HUDEP-2 (cell line): ENCODE results near the gene PREPL.

Source experiments
- DNase-seq, 76 experiments: peaks; one replicate each; lab custom pipeline; 2025; ENCODE audit not compliant: unreplicated experiment in 76 of 76; lab: John Stamatoyannopoulos, UW

PREPL gene

GRCh38 chr2:44299635-44300034 is 61.7 kb downstream of the PREPL start:
- no peak for DNase-seq

- DNase-seq = no peak
Measured at GRCh38 chr2:44297431-44297830, 63.9 kb downstream of the PREPL start.

GRCh38 chr2:44296653-44297052 is 64.6 kb downstream of the PREPL start:
- peak in 6 of 76 experiments; percentile 3 to 25 (median 8) for DNase-seq

DNA sequence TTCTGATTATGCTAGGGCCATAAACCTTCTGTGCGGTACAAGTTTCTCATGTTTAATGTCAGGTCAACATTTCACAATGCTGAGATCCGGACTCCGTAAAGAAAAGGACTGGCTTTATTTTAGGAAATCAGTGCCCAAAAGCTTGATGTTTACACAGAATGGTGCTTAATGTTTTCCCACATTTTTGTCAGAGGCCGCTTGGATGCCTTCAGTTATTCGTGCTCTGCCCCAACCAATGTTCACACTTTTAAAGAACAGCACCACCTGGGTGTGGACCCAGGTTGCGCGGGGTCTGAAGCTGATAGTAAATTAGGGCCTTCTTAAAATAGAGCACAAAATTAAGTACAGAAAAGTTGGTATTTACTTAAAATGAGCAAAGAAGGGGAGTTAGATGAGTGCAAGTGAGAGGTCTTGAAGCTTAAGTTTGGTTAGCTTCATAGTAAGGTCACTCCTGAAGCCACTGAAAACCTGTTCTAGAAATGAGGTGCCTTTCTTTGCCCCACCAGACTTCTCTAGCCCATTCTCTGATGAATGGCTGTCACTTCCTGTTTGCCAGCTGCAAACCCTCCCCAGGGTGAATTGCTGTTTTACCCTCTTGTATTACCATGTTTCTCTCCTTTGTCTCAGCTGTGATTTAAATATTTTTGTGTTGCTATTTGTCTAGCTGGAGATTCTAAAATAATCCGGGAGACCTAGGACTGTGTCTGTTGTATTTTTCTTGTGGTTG is 65.5 kb downstream of the PREPL start:
- no peak for DNase-seq

- no peak for DNase-seq
Measured at GRCh38 chr2:44295113-44295512, 66.2 kb downstream of the PREPL start.

DNA sequence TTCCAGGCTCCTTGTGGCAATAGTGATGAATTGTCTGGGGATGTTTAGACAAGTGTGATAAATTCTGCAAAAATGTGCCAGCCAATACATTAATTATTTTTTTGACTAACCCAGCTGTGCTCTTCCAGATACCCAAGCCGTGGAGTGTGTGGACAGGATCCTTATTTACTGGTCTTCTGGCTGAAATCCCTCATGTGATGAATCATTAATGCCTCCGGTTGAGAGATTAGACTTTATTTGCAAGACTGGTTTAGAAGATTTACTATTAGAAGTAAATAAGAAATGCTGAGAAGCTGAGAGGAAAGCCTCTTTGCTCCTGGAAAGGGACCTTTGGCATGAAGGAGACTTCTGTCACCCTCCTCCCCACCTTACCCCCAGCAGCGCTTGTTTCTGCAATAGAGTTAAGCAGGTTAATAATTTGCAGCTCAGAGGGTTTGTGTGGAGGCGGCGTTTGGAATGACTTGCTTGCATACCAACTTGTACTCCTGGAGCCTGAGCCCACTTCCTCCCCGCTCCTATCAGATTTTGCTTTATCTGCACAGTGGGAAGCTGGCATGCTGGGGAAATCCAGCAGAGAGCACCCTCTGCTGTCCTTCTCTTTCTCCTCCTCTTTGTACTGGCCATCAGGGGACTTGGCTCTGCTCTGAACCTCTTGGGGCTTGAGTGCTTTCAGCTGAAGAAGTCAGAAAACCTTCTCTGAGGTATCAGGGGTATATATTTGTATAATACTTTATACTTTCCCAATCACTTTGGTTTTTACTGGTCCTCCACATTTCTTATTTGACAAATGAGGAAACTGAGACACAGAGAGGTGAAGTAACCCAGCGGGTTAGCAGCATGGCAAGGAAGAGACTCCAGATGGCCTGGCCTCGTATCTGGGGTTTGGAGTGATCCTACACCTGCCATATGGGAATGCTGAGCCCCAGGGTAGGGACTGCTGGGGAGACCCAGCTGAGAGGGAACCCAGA is 69.7 kb downstream of the PREPL start:
- DNase-seq = peak in 13 of 76 experiments; percentile 5 to 39 (median 12)

DNA sequence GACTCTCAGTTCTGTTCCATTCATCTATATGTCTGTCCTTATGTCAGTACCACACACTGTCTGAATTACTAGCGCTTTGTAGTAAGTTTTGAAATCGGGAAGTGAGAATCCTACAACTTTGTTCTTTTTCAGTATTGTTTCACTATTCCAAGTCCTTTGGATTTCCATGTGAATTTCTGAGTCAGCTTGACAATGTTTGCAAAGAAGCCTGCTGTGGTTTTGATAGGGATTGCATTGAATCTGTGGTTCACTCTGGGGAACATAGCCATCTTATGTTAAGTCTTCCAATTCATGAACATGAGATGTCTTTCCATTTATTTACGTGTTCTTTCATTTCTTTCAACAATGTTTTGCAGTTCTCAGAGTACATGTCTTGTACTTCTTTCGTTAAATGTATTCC is 71.0 kb downstream of the PREPL start:
- DNase-seq = no peak

DNA sequence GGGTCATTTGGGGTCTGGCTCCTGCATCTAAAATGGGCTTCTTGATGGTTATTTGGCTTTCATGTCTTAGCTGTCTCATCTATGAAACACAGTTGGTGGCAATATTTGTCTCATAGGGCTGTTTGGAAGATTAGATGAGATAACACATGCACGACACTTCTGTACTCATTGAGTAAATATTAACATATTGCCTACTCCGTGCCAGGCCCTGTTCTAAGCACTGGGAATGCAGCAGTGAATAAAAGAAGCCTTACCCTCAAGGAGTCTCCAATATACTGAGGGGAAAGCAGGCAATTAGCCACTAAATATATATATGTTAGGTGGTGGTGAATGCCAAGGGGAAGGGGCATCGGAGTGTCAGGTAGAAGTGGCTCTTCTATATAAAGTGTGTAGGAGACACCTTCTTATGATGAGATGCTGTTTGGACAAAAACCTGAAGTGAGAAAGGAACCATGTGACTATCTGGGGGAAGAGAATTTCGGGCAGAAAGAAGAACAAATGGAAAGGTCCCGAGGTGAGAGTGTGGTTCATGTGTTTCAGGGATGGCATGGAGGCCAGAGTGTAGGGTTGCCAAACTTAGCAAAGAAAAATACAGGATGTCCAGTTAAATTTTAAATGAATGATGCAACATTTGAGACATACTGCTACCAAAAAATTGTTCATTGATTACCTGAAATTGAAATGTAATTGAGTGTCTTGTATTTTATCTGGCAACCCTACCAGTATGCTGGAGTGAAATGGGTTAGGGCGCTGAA is 74.2 kb downstream of the PREPL start:
- no peak for DNase-seq

DNA sequence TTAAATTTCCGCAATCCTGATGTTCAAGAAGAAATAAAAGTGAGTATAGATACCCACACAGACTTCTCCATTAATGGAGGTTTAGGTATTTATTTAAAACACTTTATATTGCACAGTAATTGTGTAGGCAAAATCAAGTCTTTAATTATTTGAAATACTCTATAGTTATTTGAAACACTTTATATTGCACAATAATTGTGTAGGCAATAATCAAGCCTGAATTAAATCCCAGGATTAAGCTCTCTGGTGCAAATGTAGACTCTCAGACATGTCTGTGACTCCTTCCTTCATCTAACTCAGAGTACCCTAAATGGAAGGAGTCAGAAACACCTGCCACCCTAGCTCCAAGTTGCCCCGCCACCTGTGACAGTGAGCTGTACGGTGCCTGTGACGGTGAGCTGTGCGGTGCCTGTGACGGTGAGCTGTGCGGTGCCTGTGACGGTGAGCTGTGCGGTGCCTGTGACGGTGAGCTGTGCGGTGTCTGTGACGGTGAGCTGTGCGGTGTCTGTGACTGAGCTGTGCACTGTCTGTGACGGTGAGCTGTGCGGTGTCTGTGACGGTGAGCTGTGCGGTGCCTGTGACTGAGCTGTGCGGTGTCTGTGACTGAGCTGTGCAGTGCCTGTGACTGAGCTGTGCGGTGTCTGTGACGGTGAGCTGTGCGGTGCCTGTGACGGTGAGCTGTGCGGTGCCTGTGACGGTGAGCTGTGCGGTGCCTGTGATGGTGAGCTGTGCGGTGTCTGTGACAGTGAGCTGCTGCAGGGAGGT is 75.0 kb downstream of the PREPL start:
- DNase-seq = no peak

- DNase-seq = no peak
Measured at GRCh38 chr2:44285174-44285573, 76.1 kb downstream of the PREPL start.

GRCh38 chr2:44283116-44283666 is 78.1 kb downstream of the PREPL start:
- no peak for DNase-seq

- no peak for DNase-seq
Measured at GRCh38 chr2:44280869-44281268, 80.4 kb downstream of the PREPL start.

- no peak for DNase-seq
Measured at GRCh38 chr2:44277541-44277940, 83.8 kb downstream of the PREPL start.

DNA sequence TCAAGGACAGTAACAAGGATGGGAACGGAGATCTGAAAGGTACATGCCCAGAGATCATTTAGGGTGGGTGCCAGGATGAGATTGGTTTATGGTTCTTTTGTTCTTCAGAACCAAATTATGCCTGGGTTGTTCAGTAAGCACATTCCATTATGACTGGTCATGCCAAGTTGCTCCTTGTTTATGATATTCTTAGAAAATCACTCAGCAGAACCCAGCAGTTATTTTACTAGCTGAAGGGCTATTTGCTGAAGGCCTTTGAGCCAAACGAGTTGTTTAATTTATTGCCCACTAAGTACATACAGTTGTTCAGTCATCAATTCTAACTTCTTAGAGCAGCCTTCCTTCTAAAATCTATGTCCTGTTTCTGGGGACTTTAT is 85.4 kb downstream of the PREPL start:
- no peak for DNase-seq

DNA sequence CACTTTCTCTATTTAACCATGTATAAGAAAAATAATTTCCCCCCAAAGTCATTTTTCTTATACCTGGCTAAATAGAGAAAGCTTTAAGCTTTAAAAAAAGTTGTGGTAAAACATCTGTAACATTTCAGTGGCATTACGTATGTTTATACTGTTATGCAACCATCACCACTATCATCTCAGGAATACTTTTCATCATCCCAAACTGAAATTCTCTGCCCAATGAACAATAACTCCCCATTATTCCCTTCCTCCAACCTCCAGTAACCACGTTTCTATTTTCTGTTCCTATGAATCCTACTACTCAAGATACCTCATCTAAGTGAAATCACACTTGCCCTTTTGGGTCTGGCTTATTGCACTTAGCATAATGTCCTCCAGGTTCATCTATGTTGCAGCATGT is 87.7 kb downstream of the PREPL start:
- no peak for DNase-seq

- DNase-seq = no peak
Measured at GRCh38 chr2:44273076-44273475, 88.2 kb downstream of the PREPL start.

DNA sequence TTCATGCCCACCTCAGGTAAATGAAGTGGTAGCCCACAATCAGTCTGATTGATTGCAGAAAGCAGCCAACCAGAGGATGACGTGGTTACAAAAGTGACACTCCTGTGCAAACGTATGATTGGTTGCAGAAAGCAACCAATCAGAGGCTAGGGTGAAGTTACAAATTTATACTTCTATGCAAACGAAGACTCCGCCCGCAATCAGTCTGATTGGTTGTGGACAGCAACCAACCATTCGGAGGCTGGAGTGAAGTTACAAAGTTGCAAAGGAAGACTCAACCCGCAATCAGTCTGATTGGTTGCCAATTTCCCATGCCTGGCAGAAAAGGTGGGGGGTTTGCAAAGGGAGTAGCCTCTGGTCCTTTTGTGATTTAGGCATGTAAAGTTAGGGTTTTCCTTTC is 90.0 kb downstream of the PREPL start:
- DNase-seq = no peak

DNA sequence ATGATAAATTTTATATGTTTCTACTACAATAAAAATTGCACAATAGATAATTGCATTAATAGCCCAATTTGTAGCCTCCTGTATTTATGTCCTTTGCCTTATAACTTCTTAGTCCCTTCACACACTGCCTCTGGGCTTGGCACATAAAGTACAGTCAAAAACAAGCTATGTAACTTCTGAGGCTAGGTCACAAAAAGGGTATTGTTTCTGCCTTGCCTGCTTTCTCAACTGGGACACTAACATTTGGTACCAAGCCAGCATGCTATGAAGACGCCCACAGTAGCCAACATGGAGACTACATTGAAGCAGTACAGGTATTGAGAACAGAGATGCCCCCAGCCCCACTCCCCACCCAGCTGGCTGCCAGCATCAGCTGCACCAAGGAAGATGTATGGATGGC is 91.5 kb downstream of the PREPL start:
- no peak for DNase-seq

- no peak for DNase-seq
Measured at GRCh38 chr2:44267796-44268648, 93.3 kb downstream of the PREPL start.
